Gastrocnemius medialis (tissue), 4 donors: ENCODE data around the gene CTDSP1. TPM values are rescaled to one million over a fixed set of nuclear protein-coding genes. Genes with fewer than 3 reads are reported as not detected.

ENCODE experiments used
- ATAC-seq, 2 donors: fragments of 150-250 bp; one replicate each; pipeline ENCODE4 v1.9.1; 2016
- DNase-seq, 2 donors: peaks; one replicate each; pipeline ENCODE4 v3.0.0-alpha.2; 2019
- H3K27ac ChIP-seq, 4 donors: fragments of 200-600 bp; sonication (generic); 1 replicate in 1 of 4; 2 replicates in 3 of 4; pipeline ENCODE4 v1.5.1; 2016 to 2018; ENCODE audit warnings: mild to moderate bottlenecking in 2 of 4, moderate library complexity in 1 of 4
- H3K27me3 ChIP-seq, 3 donors: fragments of 200-600 bp; sonication (generic) in 2 of 3; 1 replicate in 1 of 3; 2 replicates in 2 of 3; pipeline versions ENCODE4 v1.5.1 to v1.6.0; 2016 to 2019; ENCODE audit warnings: mild to moderate bottlenecking in 1 of 3, moderate library complexity in 1 of 3
- H3K36me3 ChIP-seq, 2 donors: fragments of 200-600 bp; sonication (generic) in 1 of 2; one replicate each; pipeline ENCODE4 v1.5.1; 2017 to 2018
- H3K4me1 ChIP-seq, 2 donors: fragments of 200-600 bp; sonication (generic) in 1 of 2; one replicate each; pipeline ENCODE4 v1.5.1; 2016 to 2017; ENCODE audit warnings: mild to moderate bottlenecking in 2 of 2
- H3K4me3 ChIP-seq, 4 donors: fragments of 200-600 bp; sonication (generic) in 3 of 4; 1 replicate in 1 of 4; 2 replicates in 3 of 4; pipeline ENCODE4 v1.5.1; 2016 to 2019; ENCODE audit warnings: mild to moderate bottlenecking in 2 of 4
- H3K9me3 ChIP-seq, 3 donors: fragments of 200-600 bp; sonication (generic) in 2 of 3; 1 replicate in 1 of 3; 2 replicates in 2 of 3; pipeline ENCODE4 v1.5.1; 2016 to 2019
- CTCF ChIP-seq, 5 experiments: fragments of 450-650 bp in 3 of 5; fragments of 200-600 bp in 2 of 5; sonication (generic) in 2 of 5; IDR thresholded peaks in 4 of 5; conservative IDR thresholded peaks in 1 of 5; 1 replicate in 4 of 5; 2 replicates in 1 of 5; pipeline ENCODE4 v1.5.1; 2016 to 2019; ENCODE audit warnings: antibody characterized with exemption in 5 of 5, mild to moderate bottlenecking in 3 of 5, moderate library complexity in 3 of 5
- POLR2A ChIP-seq, 2 donors: fragments of 450-650 bp; IDR thresholded peaks; one replicate each; pipeline ENCODE4 v1.6.1; 2017; ENCODE audit warnings: antibody characterized with exemption in 2 of 2, mild to moderate bottlenecking in 2 of 2, moderate library complexity in 2 of 2
- in situ Hi-C, 4 donors: fragments of 200-750 bp; cut with MboI; loops; one replicate each; pipeline versions ENCODE4 v1.15.0 to v1.8.0; 2017; ENCODE audit warnings: low sequenced_read_pairs in 4 of 4
- intact Hi-C: fragments of 100-400 bp; cut with DNase I; formaldehyde crosslinking; loops from one replicate; pipeline ENCODE4 v1.15.1; 2023; ENCODE audit warnings: low total_unique reads
- total RNA-seq, 4 donors: library from RNA; depleted of rRNA; stranded (reverse); fragments of >200 nt; gene quantifications; one replicate each; pipeline versions ENCODE4 v1.1.0 to v1.2.3, GENCODE V29; 2016

Gene CTDSP1
- total RNA-seq, 4 donors from 2014 or later, result 46.7 to 77.4 (median 53.6) TPM

- in situ Hi-C loops (loop anchor here (5.0 to 25.0 kb wide), 4 partner anchors 55 to 280 kb away; partner anchors contain the start of genes BCS1L (in 2 of the 4), RNF25 (in 2 of the 4), STK36 (in 2 of the 4) and ZNF142 (in 2 of the 4)), intact Hi-C loops (loop anchor here (2.0 kb wide), 2 partner anchors 60 to 280 kb away; no protein-coding TSS in a partner anchor)
- ATAC-seq (peak; percentile 21 to 34), DNase-seq (peak; percentile 57 to 71)
- Histone ChIP-seq H3K27ac (peak overlapping the region; percentile 81 to 93 (median 88)), H3K27me3 (no peaks in the 10 kb centered on the region), H3K36me3 (peaks cover 0 to 30% of the 10 kb centered on the region in 2 donors), H3K4me1 (peaks cover 29 to 32% of the 10 kb centered on the region in 2 donors), H3K9me3 (no peaks in the 10 kb centered on the region), H3K4me3 (peak overlapping the region; percentile 51 to 63 (median 55))
- TF ChIP-seq POLR2A (IDR thresholded peaks at IDR 0.05), result no peak
- no peak for TF ChIP-seq CTCF (IDR thresholded peaks at IDR 0.05 in 4 of 5, conservative IDR thresholded peaks at IDR 0.05 in 1 of 5)
Measured at GRCh38 chr2:218406949-218407618, 7.4 kb downstream of the CTDSP1 start.

DNA sequence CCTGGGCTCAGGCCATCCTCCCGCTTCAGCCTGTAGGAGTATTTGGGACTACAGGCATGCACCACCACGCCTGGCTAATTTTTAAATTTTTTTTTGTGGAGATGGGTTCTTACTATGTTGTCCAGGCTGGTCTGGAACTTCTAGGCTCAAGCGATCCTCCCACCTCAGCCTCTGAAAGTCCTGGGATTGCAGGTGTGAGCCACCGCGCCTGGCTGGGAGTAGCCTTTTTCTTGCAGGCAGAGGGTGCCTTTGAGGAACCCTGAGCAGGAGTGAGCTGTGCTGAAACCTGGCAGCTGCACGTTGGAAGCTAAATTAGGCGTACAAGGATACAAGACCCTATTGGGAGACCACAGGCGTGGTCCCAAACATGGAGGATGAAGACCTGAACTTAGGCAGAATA, 8.0 kb downstream of the CTDSP1 start:
- no peak for ATAC-seq
- intact Hi-C loops (loop anchor here (2.0 kb wide), 2 partner anchors 59 to 279 kb away; no protein-coding TSS in a partner anchor), in situ Hi-C loops (loop anchor here (5.0 to 25.0 kb wide), 4 partner anchors 55 to 280 kb away; partner anchors contain the start of genes BCS1L (in 2 of the 4), RNF25 (in 2 of the 4), STK36 (in 2 of the 4) and ZNF142 (in 2 of the 4))
- TF ChIP-seq CTCF (IDR thresholded peaks at IDR 0.05 in 4 of 5, conservative IDR thresholded peaks at IDR 0.05 in 1 of 5) (no peak), POLR2A (IDR thresholded peaks at IDR 0.05) (no peak)
- Histone ChIP-seq H3K27ac (peak overlapping the region in 2 of 4 donors; percentile 81 to 88), H3K4me1 (peaks cover 24 to 26% of the 10 kb centered on the region in 2 donors), H3K9me3 (no peaks in the 10 kb centered on the region), H3K36me3 (peaks cover 0 to 24% of the 10 kb centered on the region in 2 donors), H3K27me3 (no peaks in the 10 kb centered on the region), H3K4me3 (no peak overlapping the region)
- no peak for DNase-seq

- Histone ChIP-seq H3K36me3 (no peaks in the 10 kb centered on the region), H3K27ac (no peak overlapping the region), H3K4me1 (no peaks in the 10 kb centered on the region), H3K9me3 (no peaks in the 10 kb centered on the region), H3K4me3 (no peak overlapping the region), H3K27me3 (no peaks in the 10 kb centered on the region)
- in situ Hi-C loops, result loop anchor here (10.0 to 25.0 kb wide), 3 partner anchors 46 to 269 kb away; partner anchors contain the start of genes BCS1L (in 2 of the 4), RNF25 (in 2 of the 4), STK36 (in 2 of the 4) and ZNF142 (in 2 of the 4)
- DNase-seq (no peak), ATAC-seq (no peak)
- intact Hi-C loops, result no loop called here
- no peak for TF ChIP-seq CTCF (IDR thresholded peaks at IDR 0.05 in 4 of 5, conservative IDR thresholded peaks at IDR 0.05 in 1 of 5)
- TF ChIP-seq POLR2A (IDR thresholded peaks at IDR 0.05), result no peak
Measured at GRCh38 chr2:218418321-218418716, 18.7 kb downstream of the CTDSP1 start.

- no peak for DNase-seq
- no peaks in the 10 kb centered on the region for H3K4me1 ChIP-seq
- no peak for TF ChIP-seq CTCF (IDR thresholded peaks at IDR 0.05 in 4 of 5, conservative IDR thresholded peaks at IDR 0.05 in 1 of 5)
- TF ChIP-seq POLR2A (IDR thresholded peaks at IDR 0.05), result no peak
- no peak within 1 kb of the TSS for H3K27ac ChIP-seq
- H3K27me3 ChIP-seq, result no peaks in the 10 kb centered on the region
- intact Hi-C loops, result no loop called here
- ATAC-seq, result no peak
- H3K36me3 ChIP-seq, result no peaks in the 10 kb centered on the region
- in situ Hi-C loops, result loop anchor here (10.0 to 25.0 kb wide), 3 partner anchors 46 to 268 kb away; partner anchors contain the start of genes BCS1L (in 2 of the 4), RNF25 (in 2 of the 4), STK36 (in 2 of the 4) and ZNF142 (in 2 of the 4)
- H3K4me3 ChIP-seq, result no peak within 1 kb of the TSS
- H3K9me3 ChIP-seq, result no peaks in the 10 kb centered on the region
Measured at GRCh38 chr2:218418717-218419458, 19.2 kb downstream of the CTDSP1 start, which contains the start of gene VIL1. TSS of gene VIL1 (plus strand) at chr2:218419123. CDS start at chr2:218423779, 4,656 bp downstream.
